Activated T-cell treated with anti-CD3 and anti-CD28 coated beads, Interleukin-2, amount 50 U/mL, for 72 hours (primary cell): ENCODE data around the gene CRNN. TPM values are rescaled to one million over a fixed set of nuclear protein-coding genes. Genes with fewer than 3 reads are reported as not detected.
A peak's percentile ranks its signal among the peaks of the same experiment; 100 is the strongest.

ENCODE experiments used
- ATAC-seq, 2 donors: fragments of 150-1000 bp; cut with Tn5 transposase; replicated peaks in 1 of 2; 2 replicates each; pipeline ENCODE4 v1.10.0; 2021; ENCODE audit warnings: moderate library complexity in 2 of 2, mild to moderate bottlenecking in 1 of 2
- DNase-seq, 2 donors: peaks; one replicate each; pipeline ENCODE4 v3.0.0; 2021 to 2022; ENCODE audit warnings: mixed read lengths in 1 of 2
- H3K27ac Mint-ChIP-seq: one replicate; pipeline ENCODE4 v1.8.0; 2022; ENCODE audit warnings: mild to moderate bottlenecking, moderate library complexity, mixed read lengths
- H3K27me3 Mint-ChIP-seq: one replicate; pipeline ENCODE4 v1.8.0; 2022; ENCODE audit warnings: low read depth, mixed read lengths
- H3K36me3 Mint-ChIP-seq, 2 donors: one replicate each; pipeline ENCODE4 v1.8.0; 2022; ENCODE audit warnings: mixed read lengths in 2 of 2, mild to moderate bottlenecking in 1 of 2; ENCODE audit not compliant: insufficient read depth in 2 of 2
- H3K4me1 Mint-ChIP-seq: one replicate; pipeline ENCODE4 v1.8.0; 2022; ENCODE audit warnings: low read depth, mixed read lengths
- H3K4me3 Mint-ChIP-seq, 2 donors: one replicate each; pipeline ENCODE4 v1.8.0; 2022; ENCODE audit warnings: mild to moderate bottlenecking in 2 of 2, mixed read lengths in 2 of 2, moderate library complexity in 2 of 2
- H3K9me3 Mint-ChIP-seq, 2 donors: one replicate each; pipeline ENCODE4 v1.8.0; 2022; ENCODE audit warnings: mixed read lengths in 2 of 2
- total RNA-seq, 2 donors: library from RNA; stranded (reverse); gene quantifications; one replicate each; pipeline ENCODE4 v1.2.3, GENCODE V29; 2022

CRNN gene
- total RNA-seq, 2 donors from 2014 or later, result not detected

GRCh38 chr1:152444045-152444444 lies 30.0 kb upstream of the CRNN start:
- Mint-ChIP-seq H3K36me3 (no peaks in the 10 kb centered on the region), H3K27ac (no peak overlapping the region), H3K27me3 (peaks cover 2% of the 10 kb centered on the region), H3K9me3 (no peaks in the 10 kb centered on the region), H3K4me3 (no peak overlapping the region), H3K4me1 (no peaks in the 10 kb centered on the region)
- DNase-seq (no peak), ATAC-seq (no peak)

- no peak for ATAC-seq
- Mint-ChIP-seq H3K27me3 (peaks cover 15% of the 10 kb centered on the region), H3K36me3 (no peaks in the 10 kb centered on the region), H3K4me3 (no peak overlapping the region), H3K4me1 (no peaks in the 10 kb centered on the region), H3K27ac (no peak overlapping the region), H3K9me3 (no peaks in the 10 kb centered on the region)
- no peak for DNase-seq
These were observed 28.7 kb upstream of the CRNN start for GRCh38 chr1:152442765-152443164.

GRCh38 chr1:152442301-152442700 lies 28.2 kb upstream of the CRNN start:
- H3K27me3 Mint-ChIP-seq, result peaks cover 19% of the 10 kb centered on the region
- DNase-seq (no peak), ATAC-seq (no peak)
- H3K27ac Mint-ChIP-seq, result no peak overlapping the region
- H3K4me1 Mint-ChIP-seq, result no peaks in the 10 kb centered on the region
- H3K4me3 Mint-ChIP-seq, result no peak overlapping the region
- no peaks in the 10 kb centered on the region for H3K36me3 Mint-ChIP-seq
- H3K9me3 Mint-ChIP-seq, result no peaks in the 10 kb centered on the region

GRCh38 chr1:152441756-152442155 lies 27.7 kb upstream of the CRNN start:
- Mint-ChIP-seq H3K27me3 (peaks cover 25% of the 10 kb centered on the region), H3K27ac (no peak overlapping the region), H3K9me3 (no peaks in the 10 kb centered on the region), H3K4me1 (no peaks in the 10 kb centered on the region), H3K36me3 (no peaks in the 10 kb centered on the region), H3K4me3 (no peak overlapping the region)
- no peak for DNase-seq
- no peak for ATAC-seq

- Mint-ChIP-seq H3K4me3 (no peak overlapping the region), H3K27ac (no peak overlapping the region), H3K27me3 (peaks cover 34% of the 10 kb centered on the region), H3K4me1 (no peaks in the 10 kb centered on the region), H3K9me3 (no peaks in the 10 kb centered on the region), H3K36me3 (no peaks in the 10 kb centered on the region)
- peak; percentile 91 to 93 for ATAC-seq
- DNase-seq, result peak; percentile 69 to 71
These were observed 26.8 kb upstream of the CRNN start for GRCh38 chr1:152440635-152441471.

- Mint-ChIP-seq H3K27ac (no peak overlapping the region), H3K9me3 (no peaks in the 10 kb centered on the region), H3K4me1 (no peaks in the 10 kb centered on the region), H3K36me3 (no peaks in the 10 kb centered on the region), H3K4me3 (no peak overlapping the region), H3K27me3 (peaks cover 35% of the 10 kb centered on the region)
- DNase-seq (no peak), ATAC-seq (no peak)
These were observed 22.8 kb upstream of the CRNN start for GRCh38 chr1:152436593-152437496.

GRCh38 chr1:152427458-152427857 lies 13.4 kb upstream of the CRNN start:
- ATAC-seq (no peak), DNase-seq (no peak)
- peaks cover 4 to 5% of the 10 kb centered on the region in 2 donors for H3K36me3 Mint-ChIP-seq
- H3K9me3 Mint-ChIP-seq, result peaks cover 2 to 5% of the 10 kb centered on the region in 2 donors
- H3K27ac Mint-ChIP-seq, result no peak overlapping the region
- H3K4me1 Mint-ChIP-seq, result no peaks in the 10 kb centered on the region
- H3K27me3 Mint-ChIP-seq, result no peaks in the 10 kb centered on the region
- no peak overlapping the region for H3K4me3 Mint-ChIP-seq

GRCh38 chr1:152426731-152427130 lies 12.7 kb upstream of the CRNN start:
- peaks cover 2 to 5% of the 10 kb centered on the region in 2 donors for H3K9me3 Mint-ChIP-seq
- DNase-seq (no peak), ATAC-seq (no peak)
- peaks cover 5% of the 10 kb centered on the region for H3K27me3 Mint-ChIP-seq
- peak overlapping the region; percentile 60 for H3K27ac Mint-ChIP-seq
- no peaks in the 10 kb centered on the region for H3K4me1 Mint-ChIP-seq
- peaks cover 4 to 5% of the 10 kb centered on the region in 2 donors for H3K36me3 Mint-ChIP-seq
- no peak overlapping the region for H3K4me3 Mint-ChIP-seq

- H3K4me1 Mint-ChIP-seq, result no peaks in the 10 kb centered on the region
- ATAC-seq, result no peak
These were observed 5.9 kb upstream of the CRNN start for GRCh38 chr1:152419917-152420316.

GRCh38 chr1:152415454-152416227 lies 1.6 kb upstream of the CRNN start:
- Mint-ChIP-seq H3K4me1 (no peaks in the 10 kb centered on the region), H3K9me3 (no peaks in the 10 kb centered on the region), H3K27me3 (peaks cover 26% of the 10 kb centered on the region), H3K27ac (no peak overlapping the region), H3K4me3 (no peak overlapping the region), H3K36me3 (no peaks in the 10 kb centered on the region)
- DNase-seq (no peak), ATAC-seq (no peak)

More at GRCh38 chr1:152419917-152420316, 5.9 kb upstream of the CRNN start:
- Mint-ChIP-seq H3K4me3 (no peak overlapping the region), H3K27ac (no peak overlapping the region), H3K36me3 (peaks cover 4 to 5% of the 10 kb centered on the region in 2 donors), H3K27me3 (peaks cover 30% of the 10 kb centered on the region), H3K9me3 (peaks cover 0 to 5% of the 10 kb centered on the region in 2 donors)
- no peak for DNase-seq

- Mint-ChIP-seq H3K4me1 (no peaks in the 10 kb centered on the region), H3K4me3 (no peak overlapping the region), H3K27ac (no peak overlapping the region), H3K36me3 (no peaks in the 10 kb centered on the region), H3K9me3 (no peaks in the 10 kb centered on the region), H3K27me3 (peaks cover 19% of the 10 kb centered on the region)
- DNase-seq (no peak), ATAC-seq (no peak)
These were observed 1.3 kb downstream of the CRNN start for GRCh38 chr1:152412756-152413155.

GRCh38 chr1:152411134-152411533 lies 2.9 kb downstream of the CRNN start:
- ATAC-seq (no peak), DNase-seq (no peak)
- Mint-ChIP-seq H3K4me1 (no peaks in the 10 kb centered on the region), H3K27me3 (peaks cover 11% of the 10 kb centered on the region), H3K27ac (no peak overlapping the region), H3K36me3 (no peaks in the 10 kb centered on the region), H3K4me3 (no peak overlapping the region), H3K9me3 (no peaks in the 10 kb centered on the region)

- H3K9me3 Mint-ChIP-seq, result no peaks in the 10 kb centered on the region
- H3K27ac Mint-ChIP-seq, result no peak overlapping the region
- no peak for ATAC-seq
- no peaks in the 10 kb centered on the region for H3K36me3 Mint-ChIP-seq
- H3K4me1 Mint-ChIP-seq, result no peaks in the 10 kb centered on the region
- no peak overlapping the region for H3K4me3 Mint-ChIP-seq
- peaks cover 5% of the 10 kb centered on the region for H3K27me3 Mint-ChIP-seq
- no peak for DNase-seq
These were observed 3.5 kb downstream of the CRNN start for GRCh38 chr1:152410599-152410998.
